GM12878 (cell line): ENCODE measurements around the gene DHCR7. TPM values are rescaled to one million over a fixed set of nuclear protein-coding genes. Genes with fewer than 3 reads are reported as not detected.

Experiments
- ATAC-seq: fragments of 200-7000 bp; cut with Tn5 transposase; 3 replicates; pipeline ENCODE4 v1.9.1; 2020; ENCODE audit warnings: mild to moderate bottlenecking, moderate library complexity
- BruUV-seq: library from RNA; stranded (reverse); fragments of 400-500 nt; replicated peaks from 2 replicates; lab custom pipeline; 2021; lab: Mats Ljungman, UMichigan
- CTCF ChIA-PET: fragments of 300-600 bp; sonication (Branson Sonifier 250); formaldehyde crosslinking; extraction: SDS; loops from one replicate; lab custom pipeline; 2021; ENCODE audit warnings: inconsistent platforms; lab: Yijun Ruan, JAX
- POLR2A ChIA-PET: fragments of 350-600 bp; formaldehyde crosslinking; extraction: SDS; loops from one replicate; lab custom pipeline; 2021; ENCODE audit warnings: inconsistent platforms; lab: Charles Lee
- RAD21 ChIA-PET: fragments of 300-600 bp; sonication (Branson Sonifier 250); formaldehyde crosslinking; loops from one replicate; lab custom pipeline; 2023; ENCODE audit warnings: antibody characterized with exemption; ENCODE audit not compliant: unreplicated experiment; lab: Charles Lee
- SMC1A ChIA-PET: fragments of 300-600 bp; sonication (Branson Sonifier 250); formaldehyde crosslinking; loops from one replicate; lab custom pipeline; 2023; ENCODE audit not compliant: unreplicated experiment, uncharacterized antibody; lab: Charles Lee
- DNase-seq: peaks from one replicate; pipeline ENCODE4 v3.0.0-alpha.2; 2011; ENCODE audit warnings: low read depth, low spot score
- FAIRE-seq: peaks from 3 replicates; lab custom pipeline; 2011; peaks lifted over from hg19 to GRCh38; lab: Jason Lieb, UNC
- H2AFZ ChIP-seq: 2 replicates; pipeline ENCODE4 v1.6.0; 2011; ENCODE audit warnings: low read depth, low read length, control low read depth; ENCODE audit not compliant: control insufficient read depth
- H3K27ac ChIP-seq: 2 replicates; pipeline ENCODE4 v1.5.1; 2011; ENCODE audit warnings: control low read depth; ENCODE audit not compliant: control insufficient read depth, insufficient read depth
- H3K27me3 ChIP-seq, 2 experiments: replicated peaks in 1 of 2; 2 replicates each; pipeline versions ENCODE4 v1.6.0 to v1.6.1; 2011; ENCODE audit warnings: low read length in 1 of 2; ENCODE audit not compliant: control insufficient read depth in 2 of 2, insufficient read depth in 2 of 2
- H3K36me3 ChIP-seq, 2 experiments: 2 replicates each; pipeline ENCODE4 v1.5.1; 2011; ENCODE audit warnings: low read length in 1 of 2; ENCODE audit not compliant: control insufficient read depth in 2 of 2, insufficient read depth in 2 of 2
- H3K4me1 ChIP-seq: 2 replicates; pipeline ENCODE4 v1.6.1; 2011; ENCODE audit warnings: mild to moderate bottlenecking, low read length, moderate library complexity, mixed read lengths; ENCODE audit not compliant: control insufficient read depth, insufficient read depth
- H3K4me2 ChIP-seq: 2 replicates; pipeline ENCODE4 v1.6.0; 2011; ENCODE audit warnings: control low read depth; ENCODE audit not compliant: control insufficient read depth, insufficient read depth
- H3K4me3 ChIP-seq: fragments of 200-600 bp; sonication (generic); 2 replicates; pipeline ENCODE4 v1.5.1; 2016
- H3K79me2 ChIP-seq: 2 replicates; pipeline ENCODE4 v1.6.0; 2011; ENCODE audit warnings: low read length; ENCODE audit not compliant: control insufficient read depth, insufficient read depth
- H3K9ac ChIP-seq: 2 replicates; pipeline ENCODE4 v1.8.0; 2011; ENCODE audit warnings: low read length, control low read depth, mixed read lengths; ENCODE audit not compliant: control insufficient read depth, insufficient read depth
- H3K9me3 ChIP-seq: replicated peaks from 3 replicates; pipeline ENCODE4 v1.5.1; 2011; ENCODE audit warnings: mild to moderate bottlenecking, low read length; ENCODE audit not compliant: control insufficient read depth, insufficient read depth
- H4K20me1 ChIP-seq: 2 replicates; pipeline ENCODE4 v1.6.0; 2011; ENCODE audit not compliant: control insufficient read depth, insufficient read depth
- ATF7 ChIP-seq: fragments of 450-650 bp; IDR thresholded peaks from 2 replicates; pipeline ENCODE4 v1.6.1; 2016; ENCODE audit warnings: low read depth, mild to moderate bottlenecking
- CBX5 ChIP-seq: sonication (generic); IDR thresholded peaks from 2 replicates; pipeline ENCODE4 v1.6.1; 2016; ENCODE audit warnings: low read depth, moderate library complexity, mild to moderate bottlenecking, inconsistent platforms
- CEBPB ChIP-seq, 2 experiments: fragments of 150-350 bp in 1 of 2; IDR thresholded peaks; 2 replicates each; pipeline ENCODE4 v1.6.1; 2012 to 2014; ENCODE audit warnings: low read depth in 2 of 2, low read length in 2 of 2, borderline replicate concordance in 1 of 2, inconsistent platforms in 1 of 2
- CHD1 ChIP-seq: IDR thresholded peaks from 2 replicates; pipeline ENCODE4 v1.6.1; 2012; ENCODE audit warnings: low read depth, low read length, improper control_type of control experiment
- EZH2 ChIP-seq: IDR thresholded peaks from 2 replicates; pipeline ENCODE4 v1.6.1; 2012; ENCODE audit warnings: low read depth, mild to moderate bottlenecking, control low read depth, inconsistent platforms, low read length, borderline replicate concordance; ENCODE audit not compliant: control insufficient read depth
- IKZF2 ChIP-seq, 2 experiments: fragments of 450-650 bp; IDR thresholded peaks; 2 replicates each; pipeline ENCODE4 v1.6.1; 2017; ENCODE audit warnings: mild to moderate bottlenecking in 2 of 2, moderate library complexity in 2 of 2
- MYC ChIP-seq: IDR thresholded peaks from 2 replicates; pipeline ENCODE4 v1.6.1; 2011; ENCODE audit warnings: mild to moderate bottlenecking, low read length, moderate library complexity, inconsistent platforms; ENCODE audit not compliant: insufficient read depth, insufficient replicate concordance, insufficient read length, severe bottlenecking
- NFYB ChIP-seq: IDR thresholded peaks from 2 replicates; pipeline ENCODE4 v1.6.1; 2011; ENCODE audit warnings: low read depth, mild to moderate bottlenecking, low read length, improper control_type of control experiment, moderate library complexity; ENCODE audit not compliant: insufficient read depth
- PAX5 ChIP-seq: IDR thresholded peaks from 2 replicates; pipeline ENCODE4 v1.6.1; 2011; ENCODE audit warnings: low read depth, low read length, borderline replicate concordance
- SMAD1 ChIP-seq: fragments of 450-650 bp; IDR thresholded peaks from 2 replicates; pipeline ENCODE4 v1.6.1; 2018; ENCODE audit warnings: mild to moderate bottlenecking, low read depth; ENCODE audit not compliant: partially characterized antibody
- SMAD5 ChIP-seq: IDR thresholded peaks from 2 replicates; pipeline ENCODE4 v1.6.1; 2016; ENCODE audit warnings: antibody characterized with exemption, low read depth
- SREBF2 ChIP-seq: IDR thresholded peaks from 2 replicates; pipeline ENCODE4 v1.6.1; 2012; ENCODE audit warnings: mild to moderate bottlenecking, low read length
- TCF3 ChIP-seq: IDR thresholded peaks from 2 replicates; pipeline ENCODE4 v1.6.1; 2012; ENCODE audit warnings: low read depth, mild to moderate bottlenecking, low read length, borderline replicate concordance; ENCODE audit not compliant: insufficient read depth
- WGBS: methylation state at CpG from one replicate; pipeline ENCODE4 v1.1.6; 2016; ENCODE audit warnings: low lambda C conversion rate; ENCODE audit not compliant: insufficient replicate concordance, insufficient coverage; ENCODE audit errors: missing lambda C conversion rate; 5-methylcytosine and 5-hydroxymethylcytosine counted together
- in situ Hi-C: fragments of 300-500 bp; cut with MboI; formaldehyde crosslinking; loops from 9 replicates; pipeline ENCODE4 v1.14.3; 2018; ENCODE audit warnings: mixed read lengths
- intact Hi-C: fragments of 100-400 bp; cut with micrococcal nuclease; formaldehyde crosslinking; loops from one replicate; pipeline ENCODE4 v1.14.2; 2022; ENCODE audit not compliant: unreplicated experiment
- polyA plus RNA-seq, 11 experiments: library from polyadenylated mRNA; depleted of rRNA in 4 of 11; unstranded in 6 of 11; stranded (reverse) in 5 of 11; fragments of >200 nt; fragmentation: Nextera tagmentation in 4 of 11; fragmentation: Illumina TruSeq in 1 of 11; extraction: Ambion mirVana in 4 of 11; extraction: Trizol in 1 of 11; gene quantifications; 1 replicate in 1 of 11; 2 replicates in 10 of 11; pipeline versions ENCODE4 v1.2.1 to v1.2.3, GENCODE V29; 2011 to 2016; ENCODE audit warnings: inconsistent platforms in 2 of 11, missing spikeins in 2 of 11, low read depth in 1 of 11
- total RNA-seq, 4 experiments: library from RNA; depleted of rRNA in 3 of 4; stranded (reverse); fragments of >200 nt in 3 of 4; fragmentation: Illumina TruSeq in 1 of 4; extraction: Trizol in 1 of 4; gene quantifications; 2 replicates each; pipeline versions ENCODE4 v1.2.1 to v1.2.3, GENCODE V29; 2013 to 2021
- TF ChIP-seq, protein P1 (sequence below): fragments of 450-650 bp; IDR thresholded peaks from 2 replicates; pipeline ENCODE4 v1.6.1; 2016; ENCODE audit warnings: mild to moderate bottlenecking, moderate library complexity, borderline replicate concordance

Gene DHCR7
- total and polyA plus RNA-seq, 10 of the 15 experiments (the other 5 are each of a cell fraction or from before 2014, with no cell fraction given) = 4.2 to 115 (median 57.8) TPM

DNA sequence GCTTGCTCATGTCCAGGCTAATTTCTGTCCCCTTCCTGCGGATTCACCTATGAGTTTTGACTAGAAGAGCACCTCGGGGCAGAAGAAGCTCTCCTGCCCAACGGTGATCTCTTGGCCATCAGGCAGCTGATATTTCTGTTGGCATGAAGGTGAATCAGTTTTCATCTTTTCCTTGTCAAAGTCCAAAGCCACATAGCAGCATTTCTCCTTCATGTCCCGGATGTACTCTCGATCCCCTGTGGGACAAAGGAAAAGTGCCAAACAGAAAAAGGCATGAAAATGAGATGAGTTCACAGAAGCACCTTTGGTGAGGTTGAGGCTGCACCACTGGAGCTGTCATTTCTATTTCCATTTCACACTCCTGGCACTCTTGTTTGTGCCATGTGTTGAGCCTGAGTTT lies 56.8 kb downstream of the DHCR7 start:
- ChIA-PET RAD21 (no interaction called here), CTCF (no interaction called here), SMC1A (no interaction called here), POLR2A (no interaction called here)
- Histone ChIP-seq H3K27me3 (0 out of 4 replicates have a peak, but pooled peaks cover 0 to 2% of the 10 kb centered on the region in 2 experiments), H3K36me3 (no peaks in the 10 kb centered on the region), H3K9me3 (no peaks in the 10 kb centered on the region; the same call in 2 of the 3 replicates), H2AFZ (no peak overlapping the region), H3K79me2 (no peaks in the 10 kb centered on the region), H3K4me3 (no peak overlapping the region), H4K20me1 (no peaks in the 10 kb centered on the region), H3K4me2 (no peak overlapping the region), H3K9ac (no peak overlapping the region), H3K4me1 (no peaks in the 10 kb centered on the region), H3K27ac (no peak overlapping the region)
- TF ChIP-seq TCF3 = no peak
- TF ChIP-seq SMAD5 = no peak
- TF ChIP-seq CEBPB (IDR thresholded peaks at IDR 0.05; ENCODE audit: borderline replicate concordance in 1 of 2, low read depth in 2 of 2, low read length in 2 of 2) = no peak
- BruUV-seq = no TSS peak
- DNase-seq (no peak), ATAC-seq (no peak), FAIRE-seq (no peak)
- WGBS = 42% methylated on average over 5 of the region's 5 CpGs
- intact Hi-C loops (no loop called here), in situ Hi-C loops (no loop called here)

DNA sequence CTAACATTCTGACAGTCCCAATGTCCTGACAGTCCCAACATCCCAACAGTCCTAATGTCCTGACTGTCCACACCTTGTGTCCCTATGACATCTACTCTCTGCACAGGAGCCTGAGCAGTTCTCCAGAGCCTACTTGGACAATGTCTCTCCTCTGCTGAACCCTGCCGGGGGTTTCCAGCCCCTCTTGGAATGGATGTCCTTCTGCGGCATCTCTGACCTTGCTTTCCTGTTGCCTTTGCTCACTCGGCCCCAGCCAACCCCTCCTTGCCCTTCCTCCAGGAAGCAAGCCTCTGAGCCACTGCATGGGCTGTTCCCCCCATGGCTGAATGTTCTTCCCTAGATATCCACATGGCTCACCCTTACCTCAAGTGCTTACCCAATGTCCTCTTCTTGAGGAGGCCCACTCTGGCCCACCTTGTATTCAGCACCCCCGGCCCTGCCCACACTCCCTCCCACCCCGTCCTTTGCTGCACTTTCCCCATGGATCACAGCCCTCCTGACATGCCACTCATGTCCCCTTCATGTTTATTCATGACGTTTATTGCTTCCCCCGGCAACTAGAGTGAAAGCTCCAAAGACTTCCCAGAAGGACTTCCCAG lies 59.5 kb downstream of the DHCR7 start:
- H3K79me2 ChIP-seq = no peaks in the 10 kb centered on the region
- intact Hi-C loops = no loop called here
- DNase-seq (no peak), ATAC-seq (no peak), FAIRE-seq (no peak)
- H2AFZ ChIP-seq = no peak overlapping the region
- no peak overlapping the region for H3K4me3 ChIP-seq
- CTCF ChIA-PET = no interaction called here
- POLR2A ChIA-PET = no interaction called here
- WGBS = 49% methylated on average over 6 of the region's 7 CpGs
- H3K27ac ChIP-seq = no peak overlapping the region
- no peak overlapping the region for H3K4me2 ChIP-seq
- RAD21 ChIA-PET = no interaction called here
- H3K9me3 ChIP-seq = no peaks in the 10 kb centered on the region; the same call in 2 of the 3 replicates
- BruUV-seq = no TSS peak
- H3K27me3 ChIP-seq = 0 out of 4 replicates have a peak, but pooled peaks cover 0 to 1% of the 10 kb centered on the region in 2 experiments
- no peak overlapping the region for H3K9ac ChIP-seq
- no peaks in the 10 kb centered on the region for H3K4me1 ChIP-seq
- SMC1A ChIA-PET = no interaction called here
- in situ Hi-C loops = no loop called here
- H3K36me3 ChIP-seq = no peaks in the 10 kb centered on the region
- H4K20me1 ChIP-seq = no peaks in the 10 kb centered on the region
- TF ChIP-seq, protein P1, sequence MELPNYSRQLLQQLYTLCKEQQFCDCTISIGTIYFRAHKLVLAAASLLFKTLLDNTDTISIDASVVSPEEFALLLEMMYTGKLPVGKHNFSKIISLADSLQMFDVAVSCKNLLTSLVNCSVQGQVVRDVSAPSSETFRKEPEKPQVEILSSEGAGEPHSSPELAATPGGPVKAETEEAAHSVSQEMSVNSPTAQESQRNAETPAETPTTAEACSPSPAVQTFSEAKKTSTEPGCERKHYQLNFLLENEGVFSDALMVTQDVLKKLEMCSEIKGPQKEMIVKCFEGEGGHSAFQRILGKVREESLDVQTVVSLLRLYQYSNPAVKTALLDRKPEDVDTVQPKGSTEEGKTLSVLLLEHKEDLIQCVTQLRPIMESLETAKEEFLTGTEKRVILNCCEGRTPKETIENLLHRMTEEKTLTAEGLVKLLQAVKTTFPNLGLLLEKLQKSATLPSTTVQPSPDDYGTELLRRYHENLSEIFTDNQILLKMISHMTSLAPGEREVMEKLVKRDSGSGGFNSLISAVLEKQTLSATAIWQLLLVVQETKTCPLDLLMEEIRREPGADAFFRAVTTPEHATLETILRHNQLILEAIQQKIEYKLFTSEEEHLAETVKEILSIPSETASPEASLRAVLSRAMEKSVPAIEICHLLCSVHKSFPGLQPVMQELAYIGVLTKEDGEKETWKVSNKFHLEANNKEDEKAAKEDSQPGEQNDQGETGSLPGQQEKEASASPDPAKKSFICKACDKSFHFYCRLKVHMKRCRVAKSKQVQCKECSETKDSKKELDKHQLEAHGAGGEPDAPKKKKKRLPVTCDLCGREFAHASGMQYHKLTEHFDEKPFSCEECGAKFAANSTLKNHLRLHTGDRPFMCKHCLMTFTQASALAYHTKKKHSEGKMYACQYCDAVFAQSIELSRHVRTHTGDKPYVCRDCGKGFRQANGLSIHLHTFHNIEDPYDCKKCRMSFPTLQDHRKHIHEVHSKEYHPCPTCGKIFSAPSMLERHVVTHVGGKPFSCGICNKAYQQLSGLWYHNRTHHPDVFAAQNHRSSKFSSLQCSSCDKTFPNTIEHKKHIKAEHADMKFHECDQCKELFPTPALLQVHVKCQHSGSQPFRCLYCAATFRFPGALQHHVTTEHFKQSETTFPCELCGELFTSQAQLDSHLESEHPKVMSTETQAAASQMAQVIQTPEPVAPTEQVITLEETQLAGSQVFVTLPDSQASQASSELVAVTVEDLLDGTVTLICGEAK = no peak
- no peak for TF ChIP-seq IKZF2 (IDR thresholded peaks at IDR 0.05)
- TF ChIP-seq ATF7 = no peak
- no peak for TF ChIP-seq EZH2
- no peak for TF ChIP-seq SMAD1
- TF ChIP-seq CHD1 = no peak
- TF ChIP-seq NFYB = no peak
- no peak for TF ChIP-seq PAX5
- TF ChIP-seq CBX5 = no peak
- TF ChIP-seq SREBF2 = no peak
- TF ChIP-seq MYC = no peak
